Lower lobe of right lung (tissue), 2 donors: ENCODE data around the gene ZNF408. TPM values are rescaled to one million over a fixed set of nuclear protein-coding genes. Genes with fewer than 3 reads are reported as not detected.
A peak's percentile ranks its signal among the peaks of the same experiment; 100 is the strongest.

ENCODE experiments used
- ATAC-seq, 2 donors: fragments of 200-7000 bp; cut with Tn5 transposase; one replicate each; pipeline ENCODE4 v1.9.1; 2020 to 2022; ENCODE audit warnings: mild to moderate bottlenecking in 2 of 2, moderate library complexity in 2 of 2
- DNase-seq: peaks from one replicate; pipeline ENCODE4 v3.0.0-alpha.2; 2020
- H3K27ac ChIP-seq: fragments of 200-600 bp; one replicate; pipeline ENCODE4 v1.8.0; 2022
- H3K27me3 ChIP-seq: fragments of 200-600 bp; one replicate; pipeline ENCODE4 v1.8.0; 2022; ENCODE audit warnings: low read depth
- H3K36me3 ChIP-seq: fragments of 200-600 bp; one replicate; pipeline ENCODE4 v1.8.0; 2022; ENCODE audit warnings: mild to moderate bottlenecking
- H3K4me1 ChIP-seq: fragments of 200-600 bp; one replicate; pipeline ENCODE4 v1.8.0; 2022
- H3K4me3 ChIP-seq: fragments of 200-600 bp; one replicate; pipeline ENCODE4 v1.8.0; 2022; ENCODE audit warnings: mild to moderate bottlenecking
- H3K9me3 ChIP-seq: fragments of 200-600 bp; one replicate; pipeline ENCODE4 v1.8.0; 2022
- intact Hi-C: fragments of 100-400 bp; cut with DNase I; formaldehyde crosslinking; loops from one replicate; pipeline ENCODE4 v1.11.0; 2022
- total RNA-seq: library from RNA; stranded (reverse); fragmentation: NEBNext Ultra II Directional; extraction: Animal tissue kit (Norgen Biotek cat#: 25700); gene quantifications from one replicate; pipeline ENCODE4 v1.2.1, GENCODE V29; 2021
- TF ChIP-seq, protein P1 (sequence below): fragments of 200-600 bp; IDR thresholded peaks from one replicate; pipeline ENCODE4 v1.8.0; 2022; ENCODE audit warnings: antibody characterized with exemption, mild to moderate bottlenecking
- donor health status: DM: no; HTN: yes; CAD: no; lungs with severe emphysema.

The ZNF408 gene
- total RNA-seq, 1 donor from 2014 or later: 8.6 TPM

DNA sequence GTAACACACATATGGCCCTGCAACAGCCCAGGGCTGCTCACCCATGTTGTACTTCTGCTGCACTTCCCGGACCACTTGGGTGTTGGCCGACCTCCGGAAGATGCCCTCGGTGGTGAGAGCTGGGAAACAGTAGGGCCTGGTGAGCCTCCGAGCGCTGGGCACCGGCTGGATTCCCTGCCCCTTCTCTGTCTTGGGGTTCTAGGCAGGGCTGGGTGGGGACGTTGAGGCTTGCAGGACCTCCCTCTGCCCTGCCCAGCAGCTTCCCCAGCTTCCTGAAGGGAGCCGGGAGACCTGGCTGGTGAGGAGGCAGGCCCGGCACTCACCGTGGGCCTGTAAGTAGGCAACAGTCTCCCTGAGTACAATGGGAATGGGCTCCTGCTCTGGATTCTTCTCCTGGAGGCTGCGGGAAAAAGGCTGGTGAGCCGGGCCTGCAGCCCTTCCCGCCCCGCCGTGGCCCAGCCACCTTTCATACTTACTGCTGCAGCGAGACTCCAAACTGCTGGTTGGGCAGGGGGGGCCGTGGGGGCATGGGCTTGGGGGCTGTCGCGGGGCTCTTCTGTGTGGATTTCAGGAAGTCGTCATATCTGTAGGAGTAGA, 20.6 kb upstream of the ZNF408 start:
- Histone ChIP-seq H3K27ac (no peak overlapping the region), H3K4me1 (peaks cover 21% of the 10 kb centered on the region), H3K9me3 (no peaks in the 10 kb centered on the region), H3K4me3 (no peak overlapping the region), H3K27me3 (no peaks in the 10 kb centered on the region), H3K36me3 (peaks cover 82% of the 10 kb centered on the region)
- intact Hi-C loops: no loop called here
- TF ChIP-seq, protein P1, sequence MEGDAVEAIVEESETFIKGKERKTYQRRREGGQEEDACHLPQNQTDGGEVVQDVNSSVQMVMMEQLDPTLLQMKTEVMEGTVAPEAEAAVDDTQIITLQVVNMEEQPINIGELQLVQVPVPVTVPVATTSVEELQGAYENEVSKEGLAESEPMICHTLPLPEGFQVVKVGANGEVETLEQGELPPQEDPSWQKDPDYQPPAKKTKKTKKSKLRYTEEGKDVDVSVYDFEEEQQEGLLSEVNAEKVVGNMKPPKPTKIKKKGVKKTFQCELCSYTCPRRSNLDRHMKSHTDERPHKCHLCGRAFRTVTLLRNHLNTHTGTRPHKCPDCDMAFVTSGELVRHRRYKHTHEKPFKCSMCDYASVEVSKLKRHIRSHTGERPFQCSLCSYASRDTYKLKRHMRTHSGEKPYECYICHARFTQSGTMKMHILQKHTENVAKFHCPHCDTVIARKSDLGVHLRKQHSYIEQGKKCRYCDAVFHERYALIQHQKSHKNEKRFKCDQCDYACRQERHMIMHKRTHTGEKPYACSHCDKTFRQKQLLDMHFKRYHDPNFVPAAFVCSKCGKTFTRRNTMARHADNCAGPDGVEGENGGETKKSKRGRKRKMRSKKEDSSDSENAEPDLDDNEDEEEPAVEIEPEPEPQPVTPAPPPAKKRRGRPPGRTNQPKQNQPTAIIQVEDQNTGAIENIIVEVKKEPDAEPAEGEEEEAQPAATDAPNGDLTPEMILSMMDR: no peak
- DNase-seq (no peak), ATAC-seq (no peak)

DNA sequence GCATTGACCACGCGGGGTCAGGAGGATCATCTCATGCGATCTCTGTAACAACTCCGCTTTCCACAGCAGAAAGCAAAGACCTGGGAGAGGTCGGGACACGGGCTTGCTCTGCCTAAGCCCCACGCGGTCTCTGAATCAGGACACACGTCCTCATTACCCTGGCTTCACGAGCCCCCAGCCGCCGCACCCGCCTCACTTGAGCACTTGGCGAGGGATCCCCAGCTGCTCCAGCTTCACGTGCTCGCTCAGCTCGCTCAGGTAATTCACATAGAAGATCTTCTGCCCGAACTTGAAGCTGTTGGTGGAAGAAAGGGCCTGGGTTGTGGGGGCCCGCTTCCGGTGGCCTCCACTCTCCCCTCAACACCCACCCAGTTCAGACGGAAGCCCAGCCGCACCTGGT, 20.0 kb upstream of the ZNF408 start:
- TF ChIP-seq, protein P1: no peak
- no peak overlapping the region for H3K4me3 ChIP-seq
- intact Hi-C loops: no loop called here
- no peak overlapping the region for H3K27ac ChIP-seq
- ATAC-seq: no peak
- no peaks in the 10 kb centered on the region for H3K9me3 ChIP-seq
- H3K36me3 ChIP-seq: peaks cover 87% of the 10 kb centered on the region
- no peaks in the 10 kb centered on the region for H3K27me3 ChIP-seq
- no peak for DNase-seq
- peaks cover 15% of the 10 kb centered on the region for H3K4me1 ChIP-seq

DNA sequence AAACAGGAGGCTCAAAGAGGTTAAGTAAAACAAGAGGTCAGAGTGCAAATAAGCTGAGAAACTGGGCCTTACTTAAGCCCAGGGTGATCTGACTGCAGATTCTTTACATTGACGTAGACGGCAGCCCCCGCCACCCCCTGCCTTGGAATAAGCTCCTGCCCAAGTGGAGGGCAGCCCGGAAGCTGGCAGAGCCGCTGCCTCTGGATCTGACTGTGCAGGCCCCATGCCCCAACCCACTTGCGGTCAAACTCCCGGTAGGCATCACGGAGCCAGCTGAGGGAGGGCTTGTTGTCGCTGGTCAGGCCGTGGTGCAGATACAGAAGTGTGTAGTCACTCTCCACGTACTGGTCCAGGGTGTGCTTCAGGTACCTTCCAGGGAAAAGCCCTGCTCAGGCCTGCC, 19.0 kb upstream of the ZNF408 start:
- TF ChIP-seq, protein P1: no peak
- peaks cover 91% of the 10 kb centered on the region for H3K36me3 ChIP-seq
- DNase-seq (no peak), ATAC-seq (no peak)
- intact Hi-C loops: no loop called here
- no peak overlapping the region for H3K27ac ChIP-seq
- H3K4me3 ChIP-seq: no peak overlapping the region
- peaks cover 7% of the 10 kb centered on the region for H3K4me1 ChIP-seq
- H3K27me3 ChIP-seq: no peaks in the 10 kb centered on the region
- H3K9me3 ChIP-seq: no peaks in the 10 kb centered on the region

DNA sequence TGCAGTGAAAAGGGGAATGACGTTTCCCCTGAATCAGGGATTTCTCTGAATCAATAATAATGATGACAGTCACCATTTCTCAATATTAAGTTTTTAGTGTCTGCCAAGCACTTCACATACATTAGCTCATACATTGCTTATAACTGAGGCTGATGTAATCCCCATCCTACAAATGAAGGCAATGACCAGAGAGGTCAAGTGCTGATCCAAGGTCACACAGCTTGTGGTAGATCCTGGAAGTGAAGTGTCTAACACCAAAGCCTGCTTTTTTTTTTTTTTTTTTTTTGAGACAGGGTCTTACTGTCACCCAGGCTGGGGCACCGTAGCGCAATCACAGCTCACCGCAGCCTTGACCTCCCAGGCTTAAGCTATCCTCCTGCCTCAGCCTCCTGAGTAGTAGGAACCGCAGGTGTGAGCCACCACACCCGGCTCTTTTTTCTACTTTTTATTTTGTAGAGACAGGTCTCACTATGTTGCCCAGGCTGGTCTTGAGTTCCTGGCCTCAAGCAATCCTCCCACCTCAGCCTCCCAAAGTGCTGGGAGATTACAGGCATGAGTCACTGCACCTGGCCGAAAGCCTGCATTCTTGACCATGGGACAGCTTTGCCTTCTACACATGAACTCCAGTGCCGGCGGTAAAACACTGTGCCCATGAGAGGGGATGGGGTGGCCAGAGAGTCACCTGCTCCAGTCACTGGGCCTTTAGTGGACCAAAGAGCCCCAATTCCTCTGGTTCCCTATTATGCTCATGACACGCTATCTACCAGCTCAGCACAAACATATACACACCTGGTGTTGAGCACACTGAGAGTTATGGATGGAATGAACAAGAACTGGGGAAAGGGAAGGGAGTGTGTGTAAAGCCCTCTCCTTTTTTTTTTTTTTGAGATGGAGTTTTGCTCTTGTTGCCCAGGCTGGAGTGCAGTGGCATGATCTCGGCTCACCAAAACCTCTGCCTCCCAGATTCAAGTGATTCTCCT, 17.8 kb upstream of the ZNF408 start:
- H3K27ac ChIP-seq: no peak overlapping the region
- intact Hi-C loops: no loop called here

DNA sequence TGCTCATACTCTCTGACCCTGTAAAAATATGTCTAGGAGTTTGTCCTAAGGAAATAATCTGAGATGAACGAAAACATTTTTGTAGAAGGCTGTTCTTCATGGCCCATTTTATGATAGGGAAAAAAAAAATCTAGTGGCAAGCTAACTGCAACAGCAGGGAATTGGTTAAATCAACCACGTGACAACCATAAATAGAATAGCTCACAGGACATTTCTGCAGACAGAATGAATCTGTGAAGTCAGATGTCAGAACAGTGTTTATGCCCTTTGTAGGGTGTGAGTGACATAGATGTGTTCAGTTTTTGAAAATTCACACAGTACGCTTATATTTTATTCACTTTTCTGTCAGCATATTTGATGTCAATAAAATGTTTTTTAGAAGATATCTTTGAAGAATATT, 16.5 kb upstream of the ZNF408 start:
- intact Hi-C loops: no loop called here
- DNase-seq (no peak), ATAC-seq (no peak)
- Histone ChIP-seq H3K4me3 (no peak overlapping the region), H3K36me3 (peaks cover 92% of the 10 kb centered on the region), H3K27ac (no peak overlapping the region), H3K4me1 (peaks cover 14% of the 10 kb centered on the region), H3K9me3 (no peaks in the 10 kb centered on the region), H3K27me3 (no peaks in the 10 kb centered on the region)
- TF ChIP-seq, protein P1: no peak

More for the DNA sequence above, 17.8 kb upstream of the ZNF408 start:
- Histone ChIP-seq H3K36me3 (peaks cover 92% of the 10 kb centered on the region), H3K4me1 (peaks cover 14% of the 10 kb centered on the region), H3K9me3 (no peaks in the 10 kb centered on the region), H3K27me3 (no peaks in the 10 kb centered on the region), H3K4me3 (no peak overlapping the region)
- TF ChIP-seq, protein P1: no peak
- DNase-seq (peak; percentile 20), ATAC-seq (no peak)
